Fibroblast of skin of scalp (primary cell): ENCODE results near the gene TMEFF2.

Source experiments
- DNase-seq: peaks from one replicate; pipeline ENCODE4 v3.0.0-alpha.2; 2013

TMEFF2 gene

DNA sequence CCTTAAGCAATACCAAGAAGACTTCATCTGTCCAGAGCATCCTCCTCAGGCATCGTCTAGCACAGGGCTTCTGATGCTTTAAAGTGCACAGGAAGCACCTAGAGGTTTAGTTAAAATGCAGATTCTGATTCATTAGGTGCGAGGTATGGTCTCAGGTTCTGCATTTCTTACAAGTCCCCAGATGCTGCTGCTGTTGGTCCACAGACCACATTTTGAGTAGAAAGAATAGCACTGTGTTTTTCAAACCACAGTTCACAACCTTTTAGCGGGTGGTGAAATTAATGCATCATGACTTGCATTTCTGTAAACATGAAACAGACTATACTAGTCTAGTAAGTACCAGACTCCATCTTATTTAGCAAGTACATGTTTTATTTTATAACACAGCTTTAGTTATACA, 134.6 kb downstream of the TMEFF2 start:
- no peak for DNase-seq

DNA sequence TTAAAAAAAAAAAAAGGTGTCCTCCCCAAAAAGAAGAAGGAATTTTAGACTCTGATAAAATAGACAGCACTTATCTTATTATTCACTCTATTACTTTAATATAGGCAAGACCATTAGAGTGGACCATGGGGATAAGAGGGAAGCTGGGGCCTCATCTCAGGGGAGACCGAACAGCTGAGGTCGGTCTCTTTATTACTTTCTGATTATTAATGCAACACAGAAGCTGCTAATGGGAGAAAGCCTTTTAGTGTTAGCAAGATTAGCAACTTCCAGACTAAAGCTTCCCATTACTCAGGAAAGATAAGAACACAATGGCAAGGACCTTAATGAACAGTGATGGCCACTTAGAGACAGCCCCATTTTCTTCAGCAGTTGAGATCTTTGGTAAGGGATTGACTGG, 135.5 kb downstream of the TMEFF2 start:
- DNase-seq = no peak

DNA sequence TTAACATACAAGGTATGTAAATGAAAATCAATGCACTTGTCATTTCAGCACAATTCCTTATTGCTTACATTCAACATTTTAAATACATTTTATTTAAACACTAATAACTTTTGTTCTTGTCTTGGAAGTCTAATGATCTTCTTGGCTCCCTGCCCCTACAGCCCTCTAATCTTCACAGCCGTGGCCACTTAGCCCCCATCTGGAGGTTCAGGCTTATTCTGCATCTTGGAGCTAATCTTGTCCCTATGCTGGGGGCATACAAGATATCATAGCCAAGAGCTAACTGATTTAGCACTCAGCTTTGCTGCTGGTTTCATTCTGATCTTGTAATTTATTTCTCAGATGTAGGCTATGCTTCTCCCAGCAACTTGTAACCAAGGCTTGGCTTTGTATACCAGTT, 140.8 kb downstream of the TMEFF2 start:
- DNase-seq = no peak

DNA sequence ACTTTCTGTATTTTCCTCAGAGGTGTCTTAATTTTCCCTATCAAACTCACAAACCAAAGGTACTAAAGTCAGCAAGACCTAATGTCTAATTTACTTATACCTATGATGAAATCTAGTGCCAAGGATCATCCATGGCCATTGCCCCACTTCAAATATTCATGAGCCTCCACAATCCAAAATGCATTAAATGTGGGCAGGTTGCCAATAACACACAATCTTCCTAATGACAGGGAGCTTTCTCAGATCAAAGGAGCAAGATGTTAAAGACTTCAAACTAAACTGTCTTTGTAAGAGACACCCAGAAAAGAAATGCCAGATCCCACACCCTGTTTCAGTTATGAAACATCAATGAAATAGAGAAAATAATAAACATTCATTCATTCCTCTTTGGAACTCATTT, 143.2 kb downstream of the TMEFF2 start:
- no peak for DNase-seq

DNA sequence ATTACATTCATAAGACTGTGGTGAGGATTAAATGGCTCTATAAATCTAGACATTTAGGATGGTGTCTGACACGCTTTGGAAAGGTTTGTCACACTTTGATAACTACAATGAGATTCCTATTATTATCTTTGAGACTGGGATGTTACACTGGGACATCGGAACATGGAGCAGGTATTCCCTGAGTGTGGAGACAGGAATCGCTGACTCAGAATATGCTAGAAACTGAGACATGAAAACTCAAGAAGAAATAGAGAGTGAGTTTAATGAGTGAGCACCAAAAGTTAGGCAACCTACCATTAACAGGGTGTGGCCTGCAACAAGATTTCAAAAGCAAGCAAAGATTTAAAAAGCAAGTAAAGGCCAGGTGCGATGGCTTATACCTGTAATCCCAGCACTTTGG, 145.4 kb downstream of the TMEFF2 start:
- DNase-seq = no peak

DNA sequence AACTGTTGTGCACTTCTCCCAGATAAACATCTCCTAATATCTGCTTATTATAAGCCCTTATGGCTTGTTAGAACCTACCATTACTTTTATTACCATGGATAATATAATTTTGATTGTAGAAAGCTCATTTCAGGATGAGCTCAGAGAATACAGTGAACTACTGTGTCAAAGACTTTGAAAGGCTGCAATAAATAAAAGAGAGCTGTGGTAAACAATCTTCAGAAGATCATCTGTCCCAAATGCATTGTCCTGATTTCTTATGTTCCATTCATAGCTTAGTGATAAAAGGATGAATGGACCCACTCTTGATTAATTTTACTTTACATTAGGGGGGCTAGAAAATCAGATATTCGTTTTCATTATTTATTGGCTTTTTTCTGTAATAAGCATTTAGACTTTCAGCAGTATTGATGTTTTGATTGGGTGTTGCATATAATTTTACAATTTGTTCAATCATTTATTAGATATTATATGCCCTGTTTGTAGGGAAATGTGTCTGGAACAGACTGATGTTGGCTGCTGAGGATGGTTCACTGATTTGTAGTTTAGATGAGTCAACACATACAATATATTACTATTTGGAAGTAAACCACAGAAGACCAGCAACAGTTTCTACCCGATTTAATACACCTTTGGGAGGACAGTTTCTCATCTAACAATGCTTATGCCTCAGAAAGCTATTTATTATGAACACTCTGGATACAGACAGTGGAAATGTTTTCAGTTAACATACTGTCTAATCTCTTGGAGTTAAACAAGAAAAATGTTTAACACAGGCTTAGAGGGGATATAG, 147.2 kb downstream of the TMEFF2 start:
- DNase-seq = no peak

DNA sequence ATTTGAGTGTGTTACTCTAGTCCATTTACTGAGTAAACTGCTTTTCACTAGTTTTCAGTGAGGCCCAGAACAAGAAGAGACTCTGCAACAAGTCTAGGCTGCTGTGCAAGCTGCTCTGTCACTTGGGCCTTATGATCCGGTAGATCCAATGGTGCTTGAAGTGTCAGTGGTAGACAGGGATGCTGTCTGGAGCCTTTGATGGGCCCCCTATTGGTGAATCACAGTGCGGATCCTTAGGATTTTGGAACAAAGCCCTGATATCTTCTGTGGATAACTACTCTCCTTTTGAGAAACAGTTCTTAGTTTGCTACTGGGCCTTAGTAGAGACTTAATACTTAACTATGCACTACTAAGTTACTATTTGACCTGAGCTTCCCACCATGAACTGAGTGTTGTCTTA, 150.2 kb downstream of the TMEFF2 start:
- no peak for DNase-seq

DNA sequence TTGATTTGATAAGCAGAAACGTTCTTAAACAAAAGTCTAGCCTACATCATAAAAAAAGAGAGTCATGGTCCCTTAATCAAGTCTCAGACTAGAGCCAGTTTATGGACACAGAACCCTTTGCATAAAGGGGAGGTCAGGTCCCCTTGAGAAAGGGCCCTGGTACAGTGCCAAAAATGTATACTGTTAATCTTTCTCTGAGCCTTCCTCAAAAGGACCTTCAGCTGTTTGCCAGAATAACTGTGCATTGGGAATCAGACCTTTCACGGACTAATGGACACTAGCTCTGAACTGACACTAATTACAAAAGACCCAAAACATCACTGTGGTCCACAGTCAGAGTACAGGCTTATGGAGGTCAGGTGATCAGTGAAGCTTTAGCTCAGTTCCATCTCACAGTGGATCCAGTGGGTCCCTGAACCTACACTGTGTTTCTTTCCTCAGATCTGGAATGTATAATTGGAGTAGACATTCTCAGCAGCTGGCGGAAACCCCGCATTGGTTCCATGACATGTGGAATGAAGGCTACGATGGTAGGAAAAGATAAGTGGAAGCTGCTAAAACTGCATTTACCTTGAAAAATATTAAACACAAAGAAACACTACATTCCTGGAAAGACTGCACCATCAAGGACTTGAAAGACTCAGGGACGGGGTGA, 151.4 kb downstream of the TMEFF2 start:
- no peak for DNase-seq

DNA sequence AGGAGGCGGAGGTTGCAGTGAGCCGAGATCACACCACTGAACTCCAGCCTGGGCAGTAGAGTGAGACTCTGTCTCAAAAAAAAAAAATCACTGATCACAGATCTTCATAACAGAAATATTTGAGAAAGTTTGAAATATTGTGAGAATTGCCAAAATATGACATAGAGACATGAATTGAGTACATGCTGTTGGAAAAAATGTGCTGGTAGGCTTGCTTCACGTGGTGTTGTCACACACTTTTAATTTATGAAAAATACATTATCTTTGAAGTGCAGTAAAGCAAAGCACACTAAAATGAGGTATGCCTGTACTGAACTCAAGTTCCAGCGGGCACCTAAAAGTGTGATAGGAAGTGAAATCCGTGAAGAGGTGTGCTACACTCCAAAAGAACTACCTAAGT, 152.6 kb downstream of the TMEFF2 start:
- no peak for DNase-seq

DNA sequence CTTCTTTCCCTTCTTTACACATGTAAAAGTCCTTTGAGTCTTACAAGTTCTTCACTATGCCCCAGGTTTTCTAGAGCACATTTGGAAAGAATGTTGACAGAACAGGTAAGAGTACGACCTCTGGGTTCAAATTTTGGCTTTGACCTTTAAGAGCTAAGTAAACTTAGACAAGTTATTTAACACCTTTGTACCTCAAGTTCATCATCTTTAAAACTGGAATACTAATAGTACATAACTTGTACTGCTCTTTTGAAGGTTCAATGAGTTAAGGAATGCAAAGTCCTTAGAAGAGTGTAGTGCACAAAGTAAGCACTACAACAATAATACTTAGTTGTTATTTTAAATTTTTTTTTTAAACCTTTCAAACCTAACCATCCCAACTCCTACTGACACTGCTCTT, 156.6 kb downstream of the TMEFF2 start:
- DNase-seq = no peak

DNA sequence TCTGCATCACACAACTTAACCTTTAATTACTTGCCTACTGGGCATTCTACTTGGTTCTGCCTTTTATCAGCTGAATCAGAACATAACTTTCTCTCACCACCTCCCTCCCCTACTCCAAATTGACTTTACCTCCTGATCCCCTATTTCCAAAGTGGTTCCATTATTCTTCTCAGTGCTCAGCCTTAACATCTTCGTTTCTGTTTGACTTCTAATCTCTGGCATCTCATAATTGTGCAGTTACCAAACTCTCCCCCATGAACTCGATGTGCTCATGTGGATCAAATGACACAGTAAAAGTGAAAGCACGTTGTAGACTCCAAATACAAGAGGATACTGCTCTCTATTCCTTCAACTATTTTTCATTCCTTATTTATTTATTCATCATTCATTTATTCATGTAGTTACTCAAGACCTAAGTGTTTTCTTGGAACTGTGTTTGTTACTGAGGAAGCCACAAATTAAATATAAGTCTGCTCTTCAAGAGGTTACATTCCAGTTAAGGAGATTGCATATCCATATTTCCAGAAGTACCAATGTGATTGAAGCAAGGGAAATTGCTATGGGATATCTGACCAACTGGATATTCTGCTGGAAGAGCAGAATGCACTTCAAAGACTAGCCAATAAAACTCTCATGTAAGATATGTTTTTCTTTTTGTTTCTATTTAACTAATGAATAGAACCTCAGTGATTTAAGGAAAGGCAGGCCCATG, 158.8 kb downstream of the TMEFF2 start:
- peak; percentile 30 for DNase-seq

DNA sequence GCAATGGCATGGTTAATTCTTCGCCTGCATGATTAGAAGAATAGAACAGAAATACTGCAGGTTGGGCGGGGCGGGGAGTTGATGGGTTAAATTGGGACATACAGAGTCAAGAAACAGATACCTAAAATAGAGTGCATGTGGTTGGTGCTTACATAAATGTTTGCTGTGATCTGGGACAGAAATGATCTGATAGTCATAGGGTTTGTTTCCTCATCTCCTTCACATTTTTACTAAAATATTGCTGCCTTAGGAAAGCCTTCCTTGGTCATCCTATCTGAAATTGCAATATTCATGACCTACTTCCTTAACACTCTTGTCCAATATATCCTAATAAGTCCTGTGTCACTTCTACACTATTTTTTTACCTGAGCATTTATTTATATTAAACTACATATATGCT, 163.9 kb downstream of the TMEFF2 start:
- DNase-seq = no peak

DNA sequence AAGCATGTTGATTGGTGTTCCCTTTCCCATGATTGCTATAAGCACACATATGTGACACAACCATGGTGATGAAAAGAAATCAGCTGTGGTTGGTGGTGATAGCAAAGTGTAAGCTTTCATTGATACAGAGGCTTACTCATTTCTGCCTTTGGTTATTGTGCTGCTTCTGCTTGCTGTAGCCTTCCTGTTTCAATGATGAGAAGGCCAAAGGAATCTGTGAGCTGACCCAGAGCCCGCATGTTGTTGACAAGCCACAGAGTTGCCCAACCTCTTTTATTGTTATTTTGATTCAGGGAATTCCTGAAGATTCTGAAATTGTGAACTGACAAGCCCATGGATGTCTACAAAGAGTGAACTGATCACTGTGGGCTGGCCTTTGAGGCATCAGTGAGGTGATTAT, 164.4 kb downstream of the TMEFF2 start:
- DNase-seq = no peak

DNA sequence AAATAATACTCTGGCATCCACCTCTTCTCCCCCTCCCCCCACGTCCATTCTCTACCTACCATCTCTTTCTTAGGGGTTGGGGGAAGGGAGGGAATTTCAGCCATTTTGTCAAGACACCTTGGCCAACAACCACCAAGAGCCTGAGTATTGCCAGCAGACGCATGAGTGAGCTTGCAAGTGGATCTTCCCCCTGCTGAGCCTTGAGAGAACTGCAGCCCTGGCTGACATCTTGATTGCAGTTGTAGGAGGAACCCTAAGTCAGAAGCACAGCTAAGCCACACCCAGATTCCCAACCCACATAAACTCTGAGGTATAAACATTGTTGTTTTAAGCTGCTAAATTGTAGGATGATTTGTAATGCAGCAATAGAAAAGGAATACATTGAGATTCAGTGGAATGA, 165.6 kb downstream of the TMEFF2 start:
- DNase-seq = peak; percentile 13

DNA sequence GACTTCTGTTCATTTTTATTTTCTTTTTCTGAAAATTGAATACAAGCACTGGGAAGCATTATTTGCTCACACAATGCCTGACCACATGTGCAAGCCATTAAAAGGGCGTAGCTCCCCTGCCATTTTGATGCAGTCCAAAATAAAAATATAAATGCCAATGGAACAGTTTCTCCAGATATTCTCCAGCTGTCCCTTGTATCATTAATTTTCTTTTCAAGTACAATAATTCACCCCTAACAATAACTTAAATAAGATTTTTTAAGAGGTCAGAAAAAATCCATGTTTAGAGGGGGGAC, 168.0 kb downstream of the TMEFF2 start:
- DNase-seq = no peak

DNA sequence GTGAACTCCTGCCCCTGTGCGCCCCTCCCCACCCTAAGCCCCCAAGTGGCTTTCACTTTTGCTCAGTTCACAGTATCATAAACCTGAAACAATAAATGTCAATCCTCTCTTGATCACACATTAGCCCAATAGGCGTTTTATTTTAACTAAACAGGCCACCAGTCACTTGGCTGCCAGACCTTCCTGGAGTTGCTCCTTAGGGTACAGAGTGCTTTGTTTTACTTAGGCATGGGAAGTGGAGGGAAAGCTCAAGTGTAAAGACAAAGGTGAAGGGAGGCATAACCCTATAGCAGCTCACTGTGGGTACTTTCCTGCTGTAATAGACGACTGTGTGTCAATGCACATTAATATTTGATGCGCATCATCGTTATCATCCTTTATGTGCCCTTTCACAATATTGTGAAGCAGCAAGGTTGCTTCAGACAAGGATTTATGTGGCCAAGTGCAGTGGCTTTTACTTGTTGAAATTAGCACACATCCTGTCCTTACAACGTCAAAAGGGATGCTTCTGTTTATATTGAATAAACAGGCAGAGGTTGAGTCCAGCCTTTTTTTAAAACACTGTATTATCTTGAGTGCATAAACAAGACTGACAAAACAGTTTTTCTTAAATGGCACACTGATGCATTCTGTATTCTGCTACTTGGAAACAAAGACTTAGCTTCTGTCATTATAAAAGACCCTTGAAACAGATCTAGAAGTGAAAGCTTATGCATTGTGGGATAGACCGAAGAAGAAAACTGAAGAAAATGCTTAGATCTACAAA, 168.5 kb downstream of the TMEFF2 start:
- no peak for DNase-seq

DNA sequence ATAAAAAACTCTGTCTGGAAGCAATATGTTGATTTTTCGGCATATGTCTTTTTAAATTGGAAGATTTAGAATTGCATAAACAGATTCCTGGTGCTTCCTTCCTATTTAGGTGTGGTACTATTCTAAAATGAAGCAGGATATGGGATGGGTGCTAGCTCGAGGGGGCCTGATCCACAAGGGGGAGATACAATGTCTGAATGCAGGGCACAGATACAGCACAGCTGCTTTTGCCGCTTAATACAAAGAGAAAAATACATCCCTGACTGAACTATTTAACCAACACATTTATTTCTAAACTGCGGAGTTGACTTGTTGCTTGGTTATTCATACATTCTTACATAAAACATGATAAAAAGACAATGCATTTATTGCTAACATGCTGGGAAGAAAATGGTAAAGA, 169.1 kb downstream of the TMEFF2 start:
- DNase-seq = no peak

DNA sequence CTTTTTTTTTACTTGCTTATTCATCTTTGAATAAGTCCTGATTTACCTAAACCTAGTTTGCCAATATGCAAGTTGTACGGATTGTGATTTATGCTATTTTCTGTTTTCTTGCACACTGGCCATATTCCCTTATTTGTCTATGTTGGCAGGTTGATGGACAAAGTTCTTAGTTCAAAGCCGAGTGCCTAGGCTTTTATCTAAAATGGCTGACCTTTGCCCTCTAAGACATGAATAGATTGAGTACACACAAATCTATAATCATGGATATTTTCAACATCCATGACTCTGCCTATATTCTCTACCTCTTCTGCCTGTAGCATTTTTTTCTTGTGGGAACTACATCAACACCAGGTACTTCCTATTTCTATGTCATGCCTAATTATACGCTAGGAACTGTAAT, 171.7 kb downstream of the TMEFF2 start:
- DNase-seq = no peak

DNA sequence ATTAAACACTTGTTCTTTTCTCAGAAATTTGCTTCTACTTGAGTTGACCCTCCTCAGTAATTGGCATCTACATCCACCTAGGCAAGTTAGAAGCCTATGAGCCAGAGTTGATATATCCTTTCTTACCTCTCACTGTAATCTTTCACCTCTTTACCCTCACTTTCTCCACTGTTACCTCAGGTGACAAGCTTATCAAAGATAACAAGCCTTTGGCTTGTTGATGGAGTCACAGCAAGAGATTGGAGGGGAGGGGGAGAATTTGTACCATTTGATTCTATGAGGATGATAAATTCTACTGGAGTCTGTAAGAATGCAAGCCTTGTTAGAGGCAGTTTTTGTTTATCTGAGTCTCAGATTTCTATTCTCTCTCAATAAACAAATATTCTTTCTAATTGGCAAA, 176.9 kb downstream of the TMEFF2 start:
- DNase-seq = no peak

DNA sequence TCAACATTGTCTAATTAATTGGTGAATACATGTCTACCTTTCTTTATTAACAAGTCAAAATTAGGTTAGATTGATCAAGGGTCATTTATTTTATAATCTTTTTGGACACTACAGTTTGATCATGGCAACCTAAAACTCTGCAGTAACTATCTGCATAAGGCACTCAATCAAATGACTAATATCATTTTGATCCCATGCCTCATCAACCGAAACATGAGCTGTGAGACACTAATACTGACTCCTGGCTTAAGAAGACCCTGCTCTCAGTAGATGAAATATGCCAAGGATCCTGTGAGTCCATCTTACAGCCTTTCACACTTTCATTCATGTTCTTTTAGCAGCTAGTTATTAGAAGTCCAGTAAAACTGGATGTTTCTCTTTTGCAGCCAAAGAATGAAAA, 178.5 kb downstream of the TMEFF2 start:
- DNase-seq = peak; percentile 62

DNA sequence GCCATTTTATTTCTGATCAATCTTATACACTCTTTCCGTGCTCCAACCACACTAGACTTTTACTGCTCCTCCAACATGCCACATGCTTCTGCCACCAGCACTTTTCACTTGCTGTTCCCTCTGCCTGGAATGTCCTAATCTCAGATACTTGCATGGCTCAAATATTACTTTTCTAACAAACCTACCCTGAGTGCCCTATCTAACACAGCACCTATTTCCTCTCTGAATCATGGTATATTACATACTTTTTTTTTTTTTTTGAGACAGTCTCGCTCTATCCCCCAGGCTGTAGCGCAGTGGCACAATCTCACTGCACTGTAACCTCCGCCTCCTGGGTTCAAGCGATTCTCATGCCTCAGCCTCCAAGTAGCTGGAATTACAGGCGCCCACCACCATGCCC, 181.5 kb downstream of the TMEFF2 start:
- DNase-seq = no peak

DNA sequence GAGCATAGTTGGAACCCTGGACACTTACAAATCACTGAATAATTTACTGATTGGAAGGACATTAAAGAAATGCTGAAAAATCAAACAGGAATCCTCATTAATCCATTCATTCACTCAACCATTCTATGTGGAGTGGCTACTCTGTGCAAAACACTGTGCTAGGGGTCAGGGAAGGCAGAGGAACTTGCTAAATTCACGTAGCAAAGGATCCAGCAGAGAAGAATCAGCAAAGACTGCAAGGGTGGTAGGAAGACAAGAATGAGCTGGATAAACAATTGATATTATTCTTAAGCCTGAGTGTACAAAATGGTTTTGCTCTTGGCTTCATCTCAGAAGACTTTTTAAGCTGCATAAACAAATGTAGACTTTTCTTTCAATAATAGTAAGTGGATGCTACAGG, 183.5 kb downstream of the TMEFF2 start:
- DNase-seq = peak; percentile 42

DNA sequence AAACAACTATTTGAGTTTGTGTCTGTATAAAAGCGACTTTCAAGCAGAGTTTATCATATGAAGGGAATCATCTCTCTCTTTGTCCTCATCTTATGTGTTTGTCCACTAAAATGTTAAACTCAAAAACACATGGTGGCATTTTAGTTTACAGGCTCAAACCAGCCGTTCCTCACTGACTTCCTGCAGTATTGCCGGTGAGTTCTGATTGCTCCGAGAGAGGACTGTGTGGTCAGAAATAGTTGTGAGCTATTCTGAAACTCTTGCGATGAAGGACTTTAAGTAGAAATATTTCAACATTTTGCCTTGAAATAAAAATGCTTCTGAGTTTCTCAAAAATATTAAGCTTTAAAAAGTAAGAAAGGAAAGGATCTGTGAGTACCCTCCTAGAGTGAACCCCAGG, 184.7 kb downstream of the TMEFF2 start:
- DNase-seq = no peak
